SU-DHL-6 (cell line): ENCODE data around the gene HSH2D.
"Not testable (repeated sequence)": the region's sequence is repeated elsewhere in the genome, so short reads cannot be mapped to it uniquely, and the experiment has no call there.

Experiments
- H2AFZ ChIP-seq: fragments of 200-600 bp; sonication (generic); 2 replicates; pipeline ENCODE4 v1.6.1; 2014; ENCODE audit warnings: low read depth, mild to moderate bottlenecking, moderate library complexity, mixed read lengths, antibody characterized with exemption, low read length; ENCODE audit not compliant: severe bottlenecking
- H3F3A ChIP-seq: fragments of 200-600 bp; shearing (Covaris generic); 2 replicates; pipeline ENCODE4 v1.6.0; 2016; ENCODE audit warnings: antibody characterized with exemption, mild to moderate bottlenecking; ENCODE audit not compliant: insufficient read depth
- H3K27ac ChIP-seq: fragments of 200-600 bp; sonication (generic); 2 replicates; pipeline ENCODE4 v1.5.1; 2016; ENCODE audit warnings: low read depth, mild to moderate bottlenecking, low read length, moderate library complexity, mixed read lengths
- H3K27me3 ChIP-seq: fragments of 200-600 bp; sonication (generic), shearing (Covaris generic); 2 replicates; pipeline ENCODE4 v1.6.0; 2014; ENCODE audit warnings: mild to moderate bottlenecking, low read length
- H3K36me3 ChIP-seq: fragments of 200-600 bp; sonication (generic); 2 replicates; pipeline ENCODE4 v1.6.1; 2014; ENCODE audit warnings: mild to moderate bottlenecking, low read length, mixed read lengths
- H3K4me2 ChIP-seq: fragments of 300-600, 200-600 bp; shearing (Covaris generic), sonication (generic); 2 replicates; pipeline ENCODE4 v1.6.0; 2014; ENCODE audit warnings: low read length, low read depth, mild to moderate bottlenecking; ENCODE audit not compliant: poor library complexity, severe bottlenecking
- H3K4me3 ChIP-seq: fragments of 200-600 bp; sonication (generic); 2 replicates; pipeline ENCODE4 v1.5.1; 2014; ENCODE audit warnings: antibody characterized with exemption, low read length, mild to moderate bottlenecking, mixed read lengths; ENCODE audit not compliant: insufficient read depth, poor library complexity, severe bottlenecking
- H3K79me2 ChIP-seq: fragments of 200-600 bp; sonication (generic); 2 replicates; pipeline ENCODE4 v1.6.1; 2014; ENCODE audit warnings: mild to moderate bottlenecking, low read length, moderate library complexity; ENCODE audit not compliant: insufficient read depth
- H3K9ac ChIP-seq: fragments of 200-600 bp; sonication (generic); 2 replicates; pipeline ENCODE4 v1.7.0; 2014; ENCODE audit warnings: mild to moderate bottlenecking, low read length
- H3K9me2 ChIP-seq: fragments of 200-600 bp; sonication (generic); replicated peaks from 2 replicates; pipeline ENCODE4 v1.6.1; 2014; ENCODE audit warnings: low read length; ENCODE audit not compliant: insufficient read depth
- H3K9me3 ChIP-seq: fragments of 200-600 bp; sonication (generic); 2 replicates; pipeline ENCODE4 v1.6.1; 2014; ENCODE audit warnings: low read length, mixed read lengths; ENCODE audit not compliant: insufficient read depth
- H4K20me1 ChIP-seq: fragments of 200-600 bp; sonication (generic); 2 replicates; pipeline ENCODE4 v1.6.1; 2014; ENCODE audit warnings: low read depth, mild to moderate bottlenecking, antibody characterized with exemption, low read length, moderate library complexity, mixed read lengths
- EZH2phosphoT487 ChIP-seq: fragments of 200-600 bp; sonication (generic), shearing (Covaris generic); conservative IDR thresholded peaks from 2 replicates; pipeline ENCODE4 v1.6.1; 2018; ENCODE audit warnings: mild to moderate bottlenecking, antibody characterized with exemption, low read length, moderate library complexity, mixed read lengths
- TF ChIP-seq, protein P1 (sequence below): fragments of 200-600 bp; sonication (generic); IDR thresholded peaks from one replicate; pipeline ENCODE4 v1.5.1; 2017; ENCODE audit warnings: antibody characterized with exemption, mild to moderate bottlenecking, low read length, moderate library complexity; ENCODE audit not compliant: insufficient read depth, poor library complexity, severe bottlenecking

Gene HSH2D

DNA sequence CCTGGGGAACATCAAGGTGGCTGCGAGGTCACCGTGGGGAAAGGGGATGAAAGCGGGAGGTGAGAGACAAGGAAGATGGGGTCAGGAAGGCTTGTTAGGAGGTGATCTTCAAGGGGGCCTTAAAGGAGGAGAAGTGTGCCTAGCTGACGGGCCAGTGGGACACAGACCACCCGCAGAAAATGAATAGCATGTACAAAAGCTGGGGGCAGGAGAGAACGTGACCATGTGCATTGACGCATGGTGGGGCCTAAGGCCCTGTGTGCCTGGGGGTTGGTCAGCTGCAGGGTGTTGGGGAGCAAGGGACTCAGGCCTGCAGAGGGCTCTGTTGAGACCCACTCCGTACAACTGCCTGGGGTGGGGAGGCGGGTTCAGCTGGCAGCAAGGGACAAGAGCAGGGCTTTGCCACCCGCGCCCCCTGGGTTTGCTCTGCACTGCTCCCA is 25.9 kb upstream of the HSH2D start:
- Histone ChIP-seq H3K4me3 (no peak overlapping the region), H3K9me3 (no peaks in the 10 kb centered on the region), H3F3A (peaks cover 36% of the 10 kb centered on the region), H3K9me2 (no peaks in the 10 kb centered on the region), H3K27ac (peak overlapping the region; percentile 98), H3K9ac (peak overlapping the region; percentile 53), H2AFZ (no peak overlapping the region), H3K79me2 (peaks cover 58% of the 10 kb centered on the region), H4K20me1 (no peaks in the 10 kb centered on the region), H3K36me3 (peaks cover 8% of the 10 kb centered on the region; the same call in 1 of the 2 replicates), H3K27me3 (no peaks in the 10 kb centered on the region), H3K4me2 (peak overlapping the region; percentile 66)
- TF ChIP-seq EZH2phosphoT487, result no peak
- TF ChIP-seq, protein P1, sequence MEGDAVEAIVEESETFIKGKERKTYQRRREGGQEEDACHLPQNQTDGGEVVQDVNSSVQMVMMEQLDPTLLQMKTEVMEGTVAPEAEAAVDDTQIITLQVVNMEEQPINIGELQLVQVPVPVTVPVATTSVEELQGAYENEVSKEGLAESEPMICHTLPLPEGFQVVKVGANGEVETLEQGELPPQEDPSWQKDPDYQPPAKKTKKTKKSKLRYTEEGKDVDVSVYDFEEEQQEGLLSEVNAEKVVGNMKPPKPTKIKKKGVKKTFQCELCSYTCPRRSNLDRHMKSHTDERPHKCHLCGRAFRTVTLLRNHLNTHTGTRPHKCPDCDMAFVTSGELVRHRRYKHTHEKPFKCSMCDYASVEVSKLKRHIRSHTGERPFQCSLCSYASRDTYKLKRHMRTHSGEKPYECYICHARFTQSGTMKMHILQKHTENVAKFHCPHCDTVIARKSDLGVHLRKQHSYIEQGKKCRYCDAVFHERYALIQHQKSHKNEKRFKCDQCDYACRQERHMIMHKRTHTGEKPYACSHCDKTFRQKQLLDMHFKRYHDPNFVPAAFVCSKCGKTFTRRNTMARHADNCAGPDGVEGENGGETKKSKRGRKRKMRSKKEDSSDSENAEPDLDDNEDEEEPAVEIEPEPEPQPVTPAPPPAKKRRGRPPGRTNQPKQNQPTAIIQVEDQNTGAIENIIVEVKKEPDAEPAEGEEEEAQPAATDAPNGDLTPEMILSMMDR, result peak; percentile 52

DNA sequence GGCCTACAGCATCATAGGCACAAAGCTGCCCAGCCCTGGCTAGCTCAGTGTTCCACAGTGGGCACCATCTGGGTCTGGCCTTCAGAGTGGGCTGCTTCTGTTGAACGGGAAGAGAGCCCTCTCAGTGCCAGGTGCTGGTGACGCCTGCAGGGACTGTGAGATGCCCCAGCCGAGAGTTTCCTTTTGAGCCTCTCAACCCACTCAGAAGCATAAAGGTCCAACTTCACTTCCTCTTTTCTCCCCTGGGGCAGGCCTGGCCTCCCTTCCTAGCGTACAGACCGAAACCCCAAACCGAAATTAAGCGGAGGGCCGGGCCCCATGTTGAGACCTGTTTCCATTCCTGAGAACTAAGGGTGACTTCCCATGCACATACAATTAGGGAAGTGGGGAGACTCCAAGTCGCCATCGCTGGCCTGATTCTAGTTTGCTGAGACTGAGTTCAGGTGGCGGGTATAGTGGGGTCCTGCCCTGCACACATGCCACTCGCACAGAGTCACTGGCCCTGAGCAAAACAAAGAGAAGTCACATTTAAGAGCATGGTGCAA is 24.9 kb upstream of the HSH2D start:
- no peaks in the 10 kb centered on the region for H3K9me3 ChIP-seq
- peak overlapping the region; percentile 30 for H3K4me3 ChIP-seq
- peak overlapping the region; percentile 98 for H3K27ac ChIP-seq
- peaks cover 5% of the 10 kb centered on the region; the same call in 1 of the 2 replicates for H3K36me3 ChIP-seq
- H3K27me3 ChIP-seq, result no peaks in the 10 kb centered on the region
- peak overlapping the region; percentile 53 for H3K9ac ChIP-seq
- TF ChIP-seq, protein P1, result no peak
- TF ChIP-seq EZH2phosphoT487, result no peak
- peaks cover 36% of the 10 kb centered on the region for H3F3A ChIP-seq
- H4K20me1 ChIP-seq, result no peaks in the 10 kb centered on the region
- peaks cover 54% of the 10 kb centered on the region for H3K79me2 ChIP-seq
- H2AFZ ChIP-seq, result no peak overlapping the region
- H3K9me2 ChIP-seq, result no peaks in the 10 kb centered on the region
- H3K4me2 ChIP-seq, result peak overlapping the region; percentile 66

DNA sequence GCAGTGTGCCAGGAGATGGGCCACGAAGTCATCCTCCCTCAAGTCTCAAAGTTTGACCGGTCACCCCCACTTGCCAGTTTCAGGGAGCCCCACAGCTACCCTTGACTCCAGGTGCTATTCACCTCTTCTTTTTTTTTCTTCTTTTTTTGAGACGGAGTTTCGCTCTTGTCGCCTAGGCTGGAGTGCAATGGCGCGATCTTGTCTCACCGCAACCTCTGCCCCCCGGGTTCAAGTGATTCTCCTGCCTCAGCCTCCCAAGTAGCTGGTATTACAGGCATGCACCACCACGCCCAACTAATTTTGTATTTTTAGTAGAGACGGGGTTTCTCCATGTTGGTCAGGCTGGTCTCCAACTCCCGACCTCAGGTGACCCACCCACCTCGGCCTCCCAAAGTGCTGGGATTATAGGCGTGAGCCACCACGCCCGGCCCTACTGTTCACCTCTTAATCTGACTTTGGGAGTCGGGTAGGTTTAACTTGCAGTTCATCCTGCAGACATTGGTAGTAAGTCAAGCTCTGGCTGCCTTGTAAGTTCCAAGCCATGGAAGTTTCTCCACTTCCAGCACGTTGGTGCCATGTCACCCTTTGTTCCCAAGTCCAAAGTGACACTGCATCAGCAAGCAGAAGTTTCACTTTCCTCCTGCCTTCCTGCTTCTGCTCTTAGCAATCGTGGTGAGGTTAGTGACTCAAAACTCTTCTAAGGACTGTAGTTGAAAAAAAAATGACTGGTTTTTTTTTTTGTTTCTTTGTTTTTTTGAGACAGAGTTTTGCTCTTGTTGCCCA is 24.2 kb upstream of the HSH2D start:
- not testable (repeated sequence) for H3K36me3 ChIP-seq, H3K9me2 ChIP-seq, H3K27me3 ChIP-seq, H4K20me1 ChIP-seq, H3K9me3 ChIP-seq, H2AFZ ChIP-seq
- H3K9ac ChIP-seq, result peak overlapping the region; percentile 41; the same call in 1 of the 2 replicates
- peak overlapping the region; percentile 30 for H3K4me3 ChIP-seq
- H3K4me2 ChIP-seq, result peak overlapping the region; percentile 66
- peaks cover 36% of the 10 kb centered on the region for H3F3A ChIP-seq
- H3K79me2 ChIP-seq, result peaks cover 48% of the 10 kb centered on the region
- H3K27ac ChIP-seq, result peak overlapping the region; percentile 98

DNA sequence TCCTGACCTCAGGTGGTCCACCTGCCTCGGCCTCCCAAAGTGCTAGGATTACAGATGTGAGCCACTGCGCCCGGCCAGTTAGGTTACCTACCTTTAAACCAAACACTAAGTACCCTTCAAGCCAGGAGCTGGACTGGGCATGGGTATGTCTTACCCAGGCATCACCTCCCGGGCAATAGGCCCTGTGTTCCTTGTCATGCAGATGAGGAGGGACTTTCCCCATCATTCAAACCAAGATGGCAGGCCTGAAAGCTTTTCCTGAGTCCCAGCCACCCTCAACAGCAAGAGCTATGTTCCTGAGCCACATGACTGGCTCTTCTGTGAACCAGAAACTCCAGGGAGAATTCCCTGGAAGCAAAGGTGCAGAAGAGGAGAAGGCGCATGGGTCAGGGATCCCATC is 22.3 kb upstream of the HSH2D start:
- no peak overlapping the region for H3K9ac ChIP-seq
- no peak overlapping the region for H3K4me3 ChIP-seq
- H3K36me3 ChIP-seq, result peaks cover 5% of the 10 kb centered on the region; the same call in 1 of the 2 replicates
- no peak overlapping the region for H2AFZ ChIP-seq
- H3K4me2 ChIP-seq, result no peak overlapping the region
- H3K79me2 ChIP-seq, result peaks cover 30% of the 10 kb centered on the region
- H3K27me3 ChIP-seq, result no peaks in the 10 kb centered on the region
- H3F3A ChIP-seq, result peaks cover 28% of the 10 kb centered on the region
- no peaks in the 10 kb centered on the region for H3K9me3 ChIP-seq
- H3K27ac ChIP-seq, result no peak overlapping the region
- H4K20me1 ChIP-seq, result no peaks in the 10 kb centered on the region
- H3K9me2 ChIP-seq, result no peaks in the 10 kb centered on the region
- TF ChIP-seq, protein P1, result no peak
- no peak for TF ChIP-seq EZH2phosphoT487
